Activated CD8-positive, alpha-beta memory T cell treated with anti-CD3 and anti-CD28 coated beads, Interleukin-2, amount 50 U/mL, for 4 hours (primary cell): Measurements from ENCODE around the gene SIVA1.

ENCODE experiments used
- DNase-seq: peaks from one replicate; pipeline ENCODE4 v3.0.0-alpha.2; 2020

Gene SIVA1

GRCh38 chr14:104773505-104774452, 20.8 kb downstream of the SIVA1 start:
- no peak for DNase-seq

GRCh38 chr14:104774453-104775072, 21.6 kb downstream of the SIVA1 start:
- DNase-seq, result no peak

- DNase-seq, result no peak
Measured at GRCh38 chr14:104775073-104775489, 22.1 kb downstream of the SIVA1 start.

- DNase-seq, result no peak
Measured at GRCh38 chr14:104776481-104776880, 23.5 kb downstream of the SIVA1 start.

- DNase-seq, result no peak
Measured at GRCh38 chr14:104776961-104777807, 24.2 kb downstream of the SIVA1 start.

GRCh38 chr14:104777808-104778249, 24.9 kb downstream of the SIVA1 start:
- no peak for DNase-seq

GRCh38 chr14:104778694-104779331, 25.9 kb downstream of the SIVA1 start:
- no peak for DNase-seq

GRCh38 chr14:104779776-104780512, 27.0 kb downstream of the SIVA1 start:
- no peak for DNase-seq

- DNase-seq, result no peak
Measured at GRCh38 chr14:104780513-104781030, 27.6 kb downstream of the SIVA1 start.

GRCh38 chr14:104781271-104782077, 28.5 kb downstream of the SIVA1 start:
- no peak for DNase-seq

- DNase-seq, result no peak
Measured at GRCh38 chr14:104782086-104782807, 29.3 kb downstream of the SIVA1 start.

GRCh38 chr14:104782808-104783139, 29.8 kb downstream of the SIVA1 start:
- no peak for DNase-seq

GRCh38 chr14:104783484-104784217, 30.7 kb downstream of the SIVA1 start:
- no peak for DNase-seq

GRCh38 chr14:104784218-104784568, 31.2 kb downstream of the SIVA1 start:
- no peak for DNase-seq

- no peak for DNase-seq
Measured at GRCh38 chr14:104784846-104785707, 32.1 kb downstream of the SIVA1 start.

- DNase-seq, result no peak
Measured at GRCh38 chr14:104785708-104786080, 32.7 kb downstream of the SIVA1 start.

- no peak for DNase-seq
Measured at GRCh38 chr14:104786091-104786586, 33.2 kb downstream of the SIVA1 start.
